Spleen (tissue), 7 donors: ENCODE measurements around the gene PRPF40B.

Experiments used
- POLR2A ChIP-seq, 3 donors: fragments of 450-650 bp; IDR thresholded peaks; one replicate each; pipeline ENCODE4 v1.5.1; 2017; ENCODE audit warnings: antibody characterized with exemption in 3 of 3, mild to moderate bottlenecking in 1 of 3
- TF ChIP-seq, protein P1 (sequence below), 11 experiments: fragments of 200-600 bp in 7 of 11; fragments of 450-650 bp in 4 of 11; sonication (generic) in 4 of 11; IDR thresholded peaks in 8 of 11; conservative IDR thresholded peaks in 3 of 11; 1 replicate in 7 of 11; 2 replicates in 4 of 11; pipeline versions ENCODE4 v1.4.0 to v1.8.0; 2016 to 2021; ENCODE audit warnings: antibody characterized with exemption in 11 of 11, inconsistent platforms in 4 of 11, mild to moderate bottlenecking in 1 of 11
- donor health status: DM: no; HTN: no; CAD: no; lungs with moderate emphysema.
- donor health status: DM: no; HTN: no; CAD: no.
- donor health status: DM: no; HTN: no; CAD: no.

- TF ChIP-seq, protein P1, sequence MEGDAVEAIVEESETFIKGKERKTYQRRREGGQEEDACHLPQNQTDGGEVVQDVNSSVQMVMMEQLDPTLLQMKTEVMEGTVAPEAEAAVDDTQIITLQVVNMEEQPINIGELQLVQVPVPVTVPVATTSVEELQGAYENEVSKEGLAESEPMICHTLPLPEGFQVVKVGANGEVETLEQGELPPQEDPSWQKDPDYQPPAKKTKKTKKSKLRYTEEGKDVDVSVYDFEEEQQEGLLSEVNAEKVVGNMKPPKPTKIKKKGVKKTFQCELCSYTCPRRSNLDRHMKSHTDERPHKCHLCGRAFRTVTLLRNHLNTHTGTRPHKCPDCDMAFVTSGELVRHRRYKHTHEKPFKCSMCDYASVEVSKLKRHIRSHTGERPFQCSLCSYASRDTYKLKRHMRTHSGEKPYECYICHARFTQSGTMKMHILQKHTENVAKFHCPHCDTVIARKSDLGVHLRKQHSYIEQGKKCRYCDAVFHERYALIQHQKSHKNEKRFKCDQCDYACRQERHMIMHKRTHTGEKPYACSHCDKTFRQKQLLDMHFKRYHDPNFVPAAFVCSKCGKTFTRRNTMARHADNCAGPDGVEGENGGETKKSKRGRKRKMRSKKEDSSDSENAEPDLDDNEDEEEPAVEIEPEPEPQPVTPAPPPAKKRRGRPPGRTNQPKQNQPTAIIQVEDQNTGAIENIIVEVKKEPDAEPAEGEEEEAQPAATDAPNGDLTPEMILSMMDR (IDR thresholded peaks at IDR 0.05 in 8 of 11, conservative IDR thresholded peaks at IDR 0.05 in 3 of 11), result no peak
- no peak for TF ChIP-seq POLR2A (IDR thresholded peaks at IDR 0.05)
Observed at GRCh38 chr12:49585477-49586459, 37.6 kb upstream of the PRPF40B start.
